SK-N-SH (cell line): ENCODE data around the gene PRKG1.

Experiments used
- CHD2 ChIP-seq: fragments of 150-350 bp; IDR thresholded peaks from 2 replicates; pipeline ENCODE4 v1.6.1; 2018; ENCODE audit warnings: low read length; ENCODE audit not compliant: partially characterized antibody
- CTCF ChIP-seq: fragments of 200-600 bp; sonication (generic); IDR thresholded peaks from 2 replicates; pipeline ENCODE4 v1.6.1; 2017; ENCODE audit warnings: antibody characterized with exemption, mild to moderate bottlenecking, moderate library complexity
- EP300 ChIP-seq, 2 experiments: IDR thresholded peaks; 2 replicates each; pipeline versions ENCODE4 v1.4.0 to v1.6.1; 2012; ENCODE audit warnings: borderline replicate concordance in 1 of 2, low read depth in 1 of 2, low read length in 1 of 2
- EZH2phosphoT487 ChIP-seq: fragments of 200-600 bp; sonication (generic); IDR thresholded peaks from 2 replicates; pipeline ENCODE4 v1.6.1; 2017; ENCODE audit warnings: low read depth, mixed run types, mild to moderate bottlenecking, antibody characterized with exemption, moderate library complexity, borderline replicate concordance
- GATA2 ChIP-seq: sonication (generic); formaldehyde crosslinking; IDR thresholded peaks from 2 replicates; pipeline ENCODE4 v1.5.0; 2020; ENCODE audit warnings: mild to moderate bottlenecking, missing genetic modification reagents
- JUND ChIP-seq: IDR thresholded peaks from 2 replicates; pipeline ENCODE4 v1.4.0; 2012
- MAX ChIP-seq: IDR thresholded peaks from 2 replicates; pipeline ENCODE4 v1.4.0; 2012; ENCODE audit warnings: low read depth
- MXI1 ChIP-seq: IDR thresholded peaks from 2 replicates; pipeline ENCODE4 v1.6.1; 2012; ENCODE audit warnings: mild to moderate bottlenecking, low read depth, low read length, improper control_type of control experiment
- POLR2AphosphoS5 ChIP-seq: IDR thresholded peaks from 2 replicates; pipeline ENCODE4 v1.6.1; 2012; ENCODE audit warnings: low read depth, low read length
- RFX5 ChIP-seq: IDR thresholded peaks from 2 replicates; pipeline ENCODE4 v1.6.1; 2012; ENCODE audit warnings: mild to moderate bottlenecking, improper control_type of control experiment, low read length
- SMC3 ChIP-seq: IDR thresholded peaks from 2 replicates; pipeline ENCODE4 v1.6.1; 2012; ENCODE audit warnings: low read depth, low read length, improper control_type of control experiment
- TAF1 ChIP-seq: IDR thresholded peaks from 2 replicates; pipeline ENCODE4 v1.6.1; 2012; ENCODE audit warnings: low read depth, mild to moderate bottlenecking, low read length, moderate library complexity, borderline replicate concordance
- TCF12 ChIP-seq: IDR thresholded peaks from 2 replicates; pipeline ENCODE4 v1.4.0; 2012
- TEAD4 ChIP-seq: IDR thresholded peaks from 2 replicates; pipeline ENCODE4 v1.4.0; 2012; ENCODE audit warnings: mild to moderate bottlenecking, borderline replicate concordance; ENCODE audit not compliant: insufficient read depth

GRCh38 chr10:51733057-51733456, 658.8 kb downstream of the PRKG1 start:
- TF ChIP-seq CTCF (no peak), EP300 (IDR thresholded peaks at IDR 0.05; ENCODE audit: borderline replicate concordance in 1 of 2, low read depth in 1 of 2, low read length in 1 of 2) (no peak), SMC3 (no peak), JUND (no peak), TEAD4 (no peak), TAF1 (no peak), RFX5 (no peak), EZH2phosphoT487 (no peak), CHD2 (no peak), MAX (no peak), POLR2AphosphoS5 (no peak), TCF12 (no peak), MXI1 (no peak), GATA2 (CRISPR knock-in tag) (no peak)
